HG03196 (cell line): Measurements from ENCODE around the gene DHX57.
"Not testable (repeated sequence)": the region's sequence is repeated elsewhere in the genome, so short reads cannot be mapped to it uniquely, and the experiment has no call there.

Experiments
- ATAC-seq: cut with Tn5 transposase; IDR thresholded peaks from one replicate; pipeline ENCODE4 v1.9.1; 2021; ENCODE audit not compliant: unreplicated experiment

DHX57 gene

GRCh38 chr2:38806015-38806732 is 69.6 kb downstream of the DHX57 start:
- no peak for ATAC-seq

- ATAC-seq: no peak
These were observed 77.8 kb downstream of the DHX57 start for GRCh38 chr2:38797953-38798352.

- ATAC-seq: no peak
These were observed 78.5 kb downstream of the DHX57 start for GRCh38 chr2:38797250-38797676.

GRCh38 chr2:38795016-38795415 is 80.7 kb downstream of the DHX57 start:
- ATAC-seq: not testable (repeated sequence)

DNA sequence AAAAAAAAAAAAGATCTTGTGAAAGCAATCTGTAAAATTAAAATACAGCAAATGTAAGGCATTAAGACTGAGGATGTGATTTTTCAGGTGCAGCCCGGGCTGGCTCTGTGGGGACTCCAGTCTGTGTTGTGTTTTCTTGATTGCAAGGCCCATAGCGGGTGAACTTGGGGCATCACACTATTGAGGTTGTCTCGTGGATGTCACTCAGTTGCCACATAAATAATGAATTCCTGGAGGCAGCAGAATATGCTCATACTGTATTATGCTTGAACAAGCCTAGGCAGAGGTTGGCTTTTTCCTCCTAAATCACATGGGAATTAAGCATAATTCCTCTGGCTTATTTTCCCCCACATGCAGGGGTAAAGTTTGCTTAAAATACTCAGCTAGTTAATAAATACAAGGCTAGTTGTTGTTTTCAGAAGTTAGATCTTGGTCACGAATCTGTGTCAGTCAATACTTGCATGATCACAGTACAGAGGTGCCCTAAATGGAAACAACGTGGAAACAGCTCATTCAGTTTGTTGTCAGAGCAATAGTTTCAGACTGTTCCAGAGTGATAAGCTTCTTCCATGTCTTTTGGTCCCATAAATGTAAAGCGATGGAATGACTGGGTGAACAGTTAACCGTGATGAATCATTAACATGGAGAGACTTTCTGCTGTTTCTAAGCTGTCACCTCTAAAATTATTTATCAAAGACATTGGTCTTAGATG is 81.3 kb downstream of the DHX57 start:
- no peak for ATAC-seq

- ATAC-seq: no peak
These were observed 82.2 kb downstream of the DHX57 start for GRCh38 chr2:38793511-38793910.

GRCh38 chr2:38792751-38793150 is 83.0 kb downstream of the DHX57 start:
- no peak for ATAC-seq

DNA sequence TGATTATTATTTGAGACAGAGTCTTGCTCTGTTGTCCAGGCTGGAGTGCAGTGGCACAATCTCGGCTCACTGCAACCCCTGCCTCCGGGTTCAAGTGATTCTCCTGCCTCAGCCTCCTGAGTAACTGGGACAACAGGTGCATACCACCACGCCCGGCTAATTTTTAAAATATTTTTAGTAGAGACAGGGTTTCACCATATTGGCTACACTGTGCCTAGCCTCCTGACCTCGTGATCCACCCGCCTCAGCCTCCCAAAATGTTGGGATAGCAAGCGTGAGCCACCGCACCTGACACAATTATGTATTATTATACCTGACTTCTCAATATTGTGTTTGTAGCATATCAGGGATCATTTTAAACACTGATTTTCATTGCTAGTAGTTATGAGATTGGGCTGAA is 83.4 kb downstream of the DHX57 start:
- ATAC-seq: not testable (repeated sequence)

DNA sequence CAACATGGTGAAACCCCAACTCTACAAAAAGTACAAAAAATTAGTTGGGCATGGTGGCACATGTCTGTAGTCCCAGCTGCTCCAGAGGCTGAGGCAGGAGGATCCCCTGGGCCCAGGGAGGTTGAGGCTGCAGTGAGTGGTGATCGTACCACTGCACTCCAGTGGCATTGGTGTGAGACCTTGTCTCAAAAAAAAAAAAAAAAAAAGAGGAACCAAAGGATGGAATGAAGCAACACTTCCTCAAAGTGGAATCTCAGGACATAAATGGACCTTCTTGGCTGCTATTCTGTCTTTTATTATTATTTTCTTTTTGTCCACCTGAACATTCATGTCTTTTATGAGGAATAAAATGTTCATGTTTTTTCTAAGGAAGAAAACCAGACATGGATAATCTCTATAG is 84.0 kb downstream of the DHX57 start:
- ATAC-seq: no peak

DNA sequence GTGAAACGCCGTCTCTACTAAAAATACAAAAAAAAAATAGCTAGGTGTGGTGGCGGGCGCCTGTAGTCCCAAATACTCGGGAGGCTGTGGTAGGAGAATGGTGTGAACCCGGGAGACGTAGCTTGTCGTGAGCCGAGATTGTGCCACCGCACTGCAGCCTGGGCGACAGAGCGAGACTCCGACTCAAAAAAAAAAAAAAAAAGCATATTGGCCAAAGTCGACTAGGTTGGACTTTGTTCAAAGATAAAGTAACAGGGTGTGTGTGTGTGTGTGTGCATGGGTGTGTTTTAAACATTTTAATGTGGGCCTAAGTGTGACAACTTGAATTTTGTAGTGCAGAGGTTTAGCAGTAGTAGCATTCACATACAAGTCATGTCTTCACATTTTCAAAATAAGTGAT is 86.0 kb downstream of the DHX57 start:
- ATAC-seq: no peak

- no peak for ATAC-seq
These were observed 87.4 kb downstream of the DHX57 start for GRCh38 chr2:38788306-38788705.

GRCh38 chr2:38783586-38783985 is 92.1 kb downstream of the DHX57 start:
- ATAC-seq: no peak

DNA sequence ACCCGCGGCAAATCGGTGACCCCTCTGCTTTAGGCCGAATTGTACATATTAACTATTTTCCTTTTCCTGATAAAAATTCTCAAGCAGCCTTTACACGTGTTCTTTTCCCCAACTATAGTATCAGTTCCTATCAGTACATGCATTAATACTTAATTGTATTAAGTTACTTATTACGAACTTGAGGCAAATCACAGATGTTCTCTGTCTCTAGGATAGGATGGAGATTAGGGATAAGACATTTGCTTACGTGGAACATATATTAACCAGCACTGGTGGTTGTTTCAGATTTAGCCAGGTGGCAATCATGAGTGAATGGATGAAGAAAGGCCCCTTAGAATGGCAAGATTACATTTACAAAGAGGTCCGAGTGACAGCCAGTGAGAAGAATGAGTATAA is 97.0 kb downstream of the DHX57 start:
- no peak for ATAC-seq

- ATAC-seq: no peak
These were observed 99.2 kb downstream of the DHX57 start for GRCh38 chr2:38776531-38776930.

- ATAC-seq: no peak
These were observed 99.9 kb downstream of the DHX57 start for GRCh38 chr2:38775921-38776225.

- no peak for ATAC-seq
These were observed 100.4 kb downstream of the DHX57 start for GRCh38 chr2:38775097-38775920.

DNA sequence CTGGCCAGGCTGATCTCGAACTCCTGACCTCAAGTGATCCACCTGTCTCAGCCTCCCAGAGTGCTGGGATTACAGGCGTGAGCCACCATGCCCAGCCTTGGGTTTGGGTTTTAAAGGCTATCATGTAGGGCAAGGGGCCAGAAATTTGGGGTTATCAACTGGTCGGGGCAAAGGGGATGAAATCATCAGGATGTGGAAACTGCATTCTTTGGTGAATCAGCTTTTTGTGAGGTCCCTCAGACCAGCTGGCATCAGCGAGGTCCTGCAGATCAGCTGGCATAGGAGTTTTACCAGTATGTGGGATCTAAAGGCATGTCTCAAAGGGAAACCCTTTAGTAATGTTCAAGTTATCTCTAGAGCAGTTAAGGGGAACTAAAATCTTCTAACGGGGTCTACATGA is 104.1 kb downstream of the DHX57 start:
- no peak for ATAC-seq

DNA sequence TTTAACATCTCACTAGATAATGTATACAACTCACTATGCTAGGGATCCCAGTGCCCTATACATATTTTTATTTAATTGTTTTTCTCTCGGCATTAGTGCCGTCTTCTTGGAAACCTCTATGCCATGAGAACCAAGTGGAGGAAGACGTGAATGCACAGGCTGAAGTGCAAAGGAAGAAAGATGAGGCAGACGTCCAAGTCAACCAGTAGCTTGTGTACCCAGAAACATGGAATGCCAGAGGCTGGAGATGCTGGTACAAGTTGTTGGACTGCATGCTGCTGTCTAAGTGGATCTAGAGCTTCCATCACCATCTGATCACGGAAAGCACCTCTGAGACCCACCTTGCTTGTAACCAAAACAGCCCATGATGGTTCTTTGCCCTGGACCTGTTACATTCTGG is 110.2 kb downstream of the DHX57 start:
- ATAC-seq: no peak

DNA sequence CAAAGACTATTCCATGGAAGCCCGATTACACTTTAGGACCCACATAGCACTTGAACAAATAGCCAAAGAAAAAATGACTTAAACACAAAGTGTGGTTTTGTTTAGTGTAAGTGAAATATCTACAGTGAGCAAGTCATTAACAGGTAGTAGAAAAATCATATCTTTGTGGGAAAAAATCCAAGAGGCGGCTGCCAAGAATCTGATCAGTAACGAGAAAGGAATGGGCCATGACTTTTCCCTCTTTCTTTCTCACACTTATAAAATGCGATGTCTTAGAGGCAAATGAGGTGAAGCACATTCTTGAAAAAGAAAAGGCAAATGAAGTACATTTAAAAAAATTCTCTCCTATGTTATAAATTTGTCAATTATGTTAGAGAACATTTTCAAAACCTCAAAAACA is 110.6 kb downstream of the DHX57 start:
- no peak for ATAC-seq

DNA sequence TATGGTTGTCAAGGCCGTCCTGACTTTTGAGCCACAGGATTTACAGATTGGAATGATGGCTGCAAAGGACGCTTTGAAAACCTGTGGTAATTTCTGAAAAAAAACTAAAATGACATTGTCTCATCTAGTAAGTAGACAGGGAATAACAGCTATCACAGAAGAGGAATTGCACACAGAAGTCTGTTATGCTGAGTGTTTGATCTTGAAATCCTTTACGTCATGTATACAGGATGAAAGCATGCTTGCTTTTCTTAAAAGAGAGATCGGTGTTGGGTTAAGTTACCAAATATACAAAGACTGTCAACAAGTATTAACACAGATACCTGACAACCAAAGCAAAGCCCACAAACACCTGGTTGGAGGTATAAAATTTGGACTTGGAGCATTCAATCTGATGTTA is 112.0 kb downstream of the DHX57 start:
- ATAC-seq: no peak

DNA sequence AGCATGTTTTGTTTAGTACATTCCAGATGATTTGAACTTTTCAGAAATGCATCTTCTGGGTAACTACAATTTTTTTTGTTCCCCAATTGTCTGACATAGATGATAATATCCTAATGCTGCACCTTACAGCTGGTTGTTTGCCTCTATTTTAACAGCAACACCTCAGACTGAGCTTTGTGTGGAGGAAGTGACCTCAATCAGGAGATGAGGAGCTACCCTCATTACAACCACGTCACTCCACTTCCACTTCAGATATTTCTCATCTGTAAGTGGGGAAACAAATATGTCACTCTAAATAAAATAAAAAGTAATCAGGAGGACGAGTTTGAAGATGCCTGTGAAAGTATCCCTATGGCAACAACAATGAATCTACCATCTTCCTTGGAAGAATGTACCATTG is 112.5 kb downstream of the DHX57 start:
- ATAC-seq: no peak

- not testable (repeated sequence) for ATAC-seq
These were observed 119.8 kb downstream of the DHX57 start for GRCh38 chr2:38755891-38756290.
